Endothelial cell of umbilical vein (primary cell): ENCODE results near the gene PCSK6. TPM values are rescaled to one million over a fixed set of nuclear protein-coding genes. Genes with fewer than 3 reads are reported as not detected.

Source experiments
- BruUV-seq: library from RNA; stranded (reverse); fragments of 400-500 nt; replicated peaks from 2 replicates; lab custom pipeline; 2021; lab: Mats Ljungman, UMichigan
- CTCF ChIA-PET: fragments of 300-600, 350-600 bp; sonication (Branson Sonifier 250); formaldehyde crosslinking; loops from one replicate; lab custom pipeline; 2021; ENCODE audit warnings: antibody characterized with exemption, inconsistent platforms; lab: Charles Lee
- POLR2A ChIA-PET: fragments of 300-600, 350-600 bp; sonication (Branson Sonifier 250); formaldehyde crosslinking; loops from one replicate; lab custom pipeline; 2021; ENCODE audit warnings: antibody characterized with exemption, inconsistent platforms; lab: Charles Lee
- DNase-seq: peaks from one replicate; pipeline ENCODE4 v3.0.0-alpha.2; 2011; ENCODE audit warnings: low read depth, low spot score
- FAIRE-seq: peaks from 2 replicates; lab custom pipeline; 2011; peaks lifted over from hg19 to GRCh38; lab: Jason Lieb, UNC
- H2AFZ ChIP-seq: 2 replicates; pipeline ENCODE4 v1.6.0; 2012; ENCODE audit warnings: low read depth, low read length, control low read depth, inconsistent platforms
- H3K27ac ChIP-seq: 2 replicates; pipeline ENCODE4 v1.5.1; 2011; ENCODE audit warnings: low read depth, mild to moderate bottlenecking, control low read depth, low read length, moderate library complexity; ENCODE audit not compliant: insufficient read depth
- H3K27me3 ChIP-seq, 2 experiments: 2 replicates each; pipeline versions ENCODE4 v1.6.0 to v1.6.1; 2011; ENCODE audit warnings: low read length in 2 of 2, mixed read lengths in 1 of 2; ENCODE audit not compliant: control insufficient read depth in 2 of 2, insufficient read depth in 2 of 2
- H3K36me3 ChIP-seq, 2 experiments: 2 replicates in 1 of 2; 3 replicates in 1 of 2; pipeline ENCODE4 v1.5.1; 2011; ENCODE audit warnings: low read length in 2 of 2, mild to moderate bottlenecking in 1 of 2, moderate library complexity in 1 of 2; ENCODE audit not compliant: control insufficient read depth in 2 of 2, insufficient read depth in 2 of 2; ENCODE audit errors: extremely low read depth in 1 of 2
- H3K4me1 ChIP-seq: 3 replicates; pipeline ENCODE4 v1.5.1; 2011; ENCODE audit warnings: mild to moderate bottlenecking, low read length; ENCODE audit not compliant: control insufficient read depth, insufficient read depth; ENCODE audit errors: extremely low read depth
- H3K4me2 ChIP-seq: 2 replicates; pipeline ENCODE4 v1.6.1; 2011; ENCODE audit warnings: low read length, control low read depth, mixed read lengths; ENCODE audit not compliant: insufficient read depth
- H3K4me3 ChIP-seq, 3 experiments: fragments of 200-600 bp in 1 of 3; sonication (generic), shearing (Covaris generic) in 1 of 3; replicated peaks in 1 of 3; 2 replicates each; pipeline ENCODE4 v1.5.1; 2011 to 2016; ENCODE audit warnings: control low read depth in 3 of 3, low read length in 3 of 3, mild to moderate bottlenecking in 2 of 3, inconsistent platforms in 1 of 3, low read depth in 1 of 3, moderate library complexity in 1 of 3; ENCODE audit not compliant: insufficient read depth in 1 of 3
- H3K79me2 ChIP-seq: 2 replicates; pipeline ENCODE4 v1.6.0; 2012; ENCODE audit warnings: low read length, inconsistent platforms; ENCODE audit not compliant: control insufficient read depth, insufficient read depth
- H3K9ac ChIP-seq: replicated peaks from 2 replicates; pipeline ENCODE3; 2011; ENCODE audit warnings: low read length, control low read depth; ENCODE audit not compliant: insufficient read depth; ENCODE audit errors: extremely low read depth
- H3K9me1 ChIP-seq: replicated peaks from 3 replicates; pipeline ENCODE4 v1.6.0; 2011; ENCODE audit warnings: mild to moderate bottlenecking, low read length; ENCODE audit not compliant: control insufficient read depth, insufficient read depth; ENCODE audit errors: extremely low read depth
- H3K9me3 ChIP-seq: replicated peaks from 2 replicates; pipeline ENCODE4 v1.5.1; 2012; ENCODE audit warnings: low read length, inconsistent platforms; ENCODE audit not compliant: control insufficient read depth, insufficient read depth
- H4K20me1 ChIP-seq: replicated peaks from 2 replicates; pipeline ENCODE3; 2011; ENCODE audit warnings: mild to moderate bottlenecking, low read length; ENCODE audit not compliant: control insufficient read depth, insufficient read depth; ENCODE audit errors: extremely low read depth
- EZH2 ChIP-seq: IDR thresholded peaks from 2 replicates; pipeline ENCODE4 v1.6.1; 2012; ENCODE audit warnings: borderline replicate concordance, low read depth, mild to moderate bottlenecking, moderate library complexity, low read length, inconsistent platforms; ENCODE audit not compliant: severe bottlenecking
- FOS ChIP-seq: IDR thresholded peaks from 2 replicates; pipeline ENCODE4 v1.6.1; 2011; ENCODE audit warnings: mild to moderate bottlenecking, low read length, moderate library complexity, borderline replicate concordance; ENCODE audit not compliant: insufficient read depth
- GATA2 ChIP-seq: IDR thresholded peaks from 2 replicates; pipeline ENCODE4 v1.7.0; 2011; ENCODE audit warnings: low read depth, mild to moderate bottlenecking, moderate library complexity, mixed read lengths, low read length; ENCODE audit not compliant: insufficient read length, insufficient read depth
- JUN ChIP-seq: IDR thresholded peaks from 2 replicates; pipeline ENCODE4 v1.6.1; 2011; ENCODE audit warnings: borderline replicate concordance, low read depth; ENCODE audit not compliant: insufficient read length, insufficient read depth
- MAX ChIP-seq: IDR thresholded peaks from 2 replicates; pipeline ENCODE4 v1.6.1; 2011; ENCODE audit not compliant: insufficient read depth, insufficient read length
- POLR2A ChIP-seq: IDR thresholded peaks from 2 replicates; pipeline ENCODE4 v1.6.1; 2012; ENCODE audit warnings: low read depth, mild to moderate bottlenecking, control low read depth, low read length
- POLR2AphosphoS5 ChIP-seq: IDR thresholded peaks from 2 replicates; pipeline ENCODE4 v1.6.1; 2012; ENCODE audit warnings: low read depth, mild to moderate bottlenecking, control low read depth, low read length, moderate library complexity; ENCODE audit not compliant: insufficient read depth
- dilution Hi-C: fragments of 300-500 bp; cut with MboI; formaldehyde crosslinking; loops from one replicate; pipeline ENCODE4 v1.15.0; 2019; ENCODE audit warnings: low sequenced_read_pairs; ENCODE audit not compliant: extremely low pct_ligation_motif_present
- intact Hi-C: fragments of 100-400 bp; cut with micrococcal nuclease; formaldehyde crosslinking; loops from one replicate; pipeline ENCODE4 v1.10.0; 2022
- polyA plus RNA-seq, 4 experiments: library from polyadenylated mRNA; depleted of rRNA in 3 of 4; stranded (reverse) in 3 of 4; unstranded in 1 of 4; fragments of >200 nt; gene quantifications; 2 replicates each; pipeline versions ENCODE4 v1.2.1 to v1.2.3, GENCODE V29; 2011 to 2012; ENCODE audit warnings: missing spikeins in 1 of 4
- total RNA-seq: library from RNA; stranded (reverse); gene quantifications from 2 replicates; pipeline ENCODE4 v1.2.3, GENCODE V29; 2021
- TF ChIP-seq, protein P1 (sequence below), 2 donors: IDR thresholded peaks; 1 replicate in 1 of 2; 2 replicates in 1 of 2; pipeline ENCODE4 v1.5.1; 2011; ENCODE audit warnings: low read length in 2 of 2, mild to moderate bottlenecking in 2 of 2, moderate library complexity in 2 of 2, control low read depth in 1 of 2, inconsistent platforms in 1 of 2, low read depth in 1 of 2; ENCODE audit not compliant: insufficient read depth in 1 of 2; ENCODE audit errors: extremely low read depth in 1 of 2

The PCSK6 gene
- total and polyA plus RNA-seq, 2 donors (not counting 3 experiments of a cell fraction or from before 2014, with no cell fraction given) = 0.18 to 0.69 TPM

DNA sequence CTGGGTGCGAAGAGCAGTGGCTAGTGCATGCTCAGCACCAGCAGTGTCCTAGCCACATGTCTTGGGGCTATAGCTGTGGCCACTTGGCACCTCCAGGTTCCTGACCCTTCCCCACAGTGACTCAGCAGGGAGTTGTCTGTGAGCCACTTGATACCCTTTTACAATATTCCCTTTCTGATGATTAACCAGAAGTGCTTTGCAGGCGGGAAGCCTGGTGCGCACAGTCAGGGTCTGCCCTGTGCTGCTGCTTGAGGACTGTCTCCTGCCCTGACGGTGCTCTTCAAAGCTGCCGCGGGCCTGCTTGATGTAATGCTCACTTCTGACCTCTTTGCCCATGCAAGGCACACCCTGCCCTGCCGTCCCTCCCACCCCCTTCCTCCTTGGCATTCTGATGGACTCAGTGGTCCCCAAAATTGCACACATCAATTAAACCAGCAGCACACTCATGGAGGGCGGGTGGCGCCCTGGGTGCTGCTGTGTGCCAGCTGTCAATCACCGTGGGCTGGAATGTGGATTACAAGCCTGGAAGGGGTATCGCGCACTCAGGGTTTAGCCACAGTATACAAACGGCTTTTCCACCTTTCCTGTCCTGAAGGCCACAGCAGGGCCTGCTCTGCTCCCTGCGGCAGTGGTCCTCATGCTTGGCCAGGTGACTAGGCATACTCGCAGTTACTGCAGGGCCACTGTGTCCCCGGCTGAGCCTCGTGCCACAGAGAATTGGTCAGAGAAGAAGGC, 40.9 kb upstream of the PCSK6 start:
- H2AFZ ChIP-seq = no peak overlapping the region
- no peaks in the 10 kb centered on the region for H3K79me2 ChIP-seq
- no peaks in the 10 kb centered on the region for H3K27me3 ChIP-seq
- dilution Hi-C loops = no loop called here
- H3K27ac ChIP-seq = no peak overlapping the region
- H3K36me3 ChIP-seq = no peaks in the 10 kb centered on the region
- POLR2A ChIA-PET = no interaction called here
- FAIRE-seq = no peak
- H3K4me1 ChIP-seq = no peaks in the 10 kb centered on the region
- no peak for DNase-seq
- BruUV-seq = no TSS peak
- TF ChIP-seq JUN = no peak
- TF ChIP-seq MAX = no peak
- no peak for TF ChIP-seq EZH2
- no peak for TF ChIP-seq GATA2
- no peak for TF ChIP-seq POLR2A
- no peak for TF ChIP-seq POLR2AphosphoS5
- TF ChIP-seq FOS = no peak
- TF ChIP-seq, protein P1, sequence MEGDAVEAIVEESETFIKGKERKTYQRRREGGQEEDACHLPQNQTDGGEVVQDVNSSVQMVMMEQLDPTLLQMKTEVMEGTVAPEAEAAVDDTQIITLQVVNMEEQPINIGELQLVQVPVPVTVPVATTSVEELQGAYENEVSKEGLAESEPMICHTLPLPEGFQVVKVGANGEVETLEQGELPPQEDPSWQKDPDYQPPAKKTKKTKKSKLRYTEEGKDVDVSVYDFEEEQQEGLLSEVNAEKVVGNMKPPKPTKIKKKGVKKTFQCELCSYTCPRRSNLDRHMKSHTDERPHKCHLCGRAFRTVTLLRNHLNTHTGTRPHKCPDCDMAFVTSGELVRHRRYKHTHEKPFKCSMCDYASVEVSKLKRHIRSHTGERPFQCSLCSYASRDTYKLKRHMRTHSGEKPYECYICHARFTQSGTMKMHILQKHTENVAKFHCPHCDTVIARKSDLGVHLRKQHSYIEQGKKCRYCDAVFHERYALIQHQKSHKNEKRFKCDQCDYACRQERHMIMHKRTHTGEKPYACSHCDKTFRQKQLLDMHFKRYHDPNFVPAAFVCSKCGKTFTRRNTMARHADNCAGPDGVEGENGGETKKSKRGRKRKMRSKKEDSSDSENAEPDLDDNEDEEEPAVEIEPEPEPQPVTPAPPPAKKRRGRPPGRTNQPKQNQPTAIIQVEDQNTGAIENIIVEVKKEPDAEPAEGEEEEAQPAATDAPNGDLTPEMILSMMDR (IDR thresholded peaks at IDR 0.05; ENCODE audit: extremely low read depth in 1 of 2, insufficient read depth in 1 of 2, low read depth in 1 of 2, low read length in 2 of 2) = no peak
- no peaks in the 10 kb centered on the region for H3K9me1 ChIP-seq
- intact Hi-C loops = no loop called here
- H4K20me1 ChIP-seq = no peaks in the 10 kb centered on the region
- no peaks in the 10 kb centered on the region for H3K9me3 ChIP-seq
- CTCF ChIA-PET = no interaction called here
- no peak overlapping the region for H3K4me2 ChIP-seq
- no peak overlapping the region for H3K4me3 ChIP-seq
- no peak overlapping the region for H3K9ac ChIP-seq
